Measurements from ENCODE around the gene TNXB.
"Not testable (repeated sequence)": the region's sequence is repeated elsewhere in the genome, so short reads cannot be mapped to it uniquely, and the experiment has no call there.

Gene TNXB

GRCh38 chr6:32070814-32071543, 38.2 kb downstream of the TNXB start:
- Mint-ChIP-seq H3K27ac (no peak overlapping the region), H3K27me3 (peaks cover 1% of the 10 kb centered on the region)

GRCh38 chr6:32069878-32070515, 39.1 kb downstream of the TNXB start:
- Mint-ChIP-seq H3K36me3 (peaks cover 3% of the 10 kb centered on the region), H3K4me3 (no peak overlapping the region), H3K27ac (no peak overlapping the region), H3K9me3 (ENCODE audit: low read depth) (no peaks in the 10 kb centered on the region), H3K4me1 (ENCODE audit: low read depth) (no peaks in the 10 kb centered on the region), H3K27me3 (peaks cover 1% of the 10 kb centered on the region)

More at GRCh38 chr6:32070814-32071543, 38.2 kb downstream of the TNXB start:
- no peaks in the 10 kb centered on the region for H3K4me1 Mint-ChIP-seq (ENCODE audit: low read depth)
- H3K9me3 Mint-ChIP-seq (ENCODE audit: low read depth) = no peaks in the 10 kb centered on the region
- H3K4me3 Mint-ChIP-seq = no peak overlapping the region
- H3K36me3 Mint-ChIP-seq = peaks cover 4% of the 10 kb centered on the region

GRCh38 chr6:32069460-32069859, 39.7 kb downstream of the TNXB start:
- Mint-ChIP-seq H3K9me3 (ENCODE audit: low read depth) (no peaks in the 10 kb centered on the region), H3K27me3 (no peaks in the 10 kb centered on the region), H3K36me3 (peaks cover 2% of the 10 kb centered on the region), H3K4me3 (no peak overlapping the region), H3K4me1 (ENCODE audit: low read depth) (no peaks in the 10 kb centered on the region), H3K27ac (no peak overlapping the region)

GRCh38 chr6:32068867-32069266, 40.3 kb downstream of the TNXB start:
- peaks cover 2% of the 10 kb centered on the region for H3K36me3 Mint-ChIP-seq
- H3K4me3 Mint-ChIP-seq = no peak overlapping the region
- H3K27ac Mint-ChIP-seq = no peak overlapping the region
- no peaks in the 10 kb centered on the region for H3K9me3 Mint-ChIP-seq (ENCODE audit: low read depth)
- no peaks in the 10 kb centered on the region for H3K27me3 Mint-ChIP-seq
- H3K4me1 Mint-ChIP-seq (ENCODE audit: low read depth) = no peaks in the 10 kb centered on the region

GRCh38 chr6:32068315-32068714, 40.8 kb downstream of the TNXB start:
- H3K27ac Mint-ChIP-seq; H3K4me3 Mint-ChIP-seq; H3K36me3 Mint-ChIP-seq; H3K4me1 Mint-ChIP-seq (ENCODE audit: low read depth); H3K9me3 Mint-ChIP-seq (ENCODE audit: low read depth); H3K27me3 Mint-ChIP-seq: not testable (repeated sequence)

- H3K36me3 Mint-ChIP-seq; H3K4me3 Mint-ChIP-seq; H3K4me1 Mint-ChIP-seq (ENCODE audit: low read depth); H3K27ac Mint-ChIP-seq; H3K9me3 Mint-ChIP-seq (ENCODE audit: low read depth); H3K27me3 Mint-ChIP-seq: not testable (repeated sequence)
These were observed 41.6 kb downstream of the TNXB start for GRCh38 chr6:32067521-32067920.

- no peaks in the 10 kb centered on the region for H3K9me3 Mint-ChIP-seq (ENCODE audit: low read depth)
- no peaks in the 10 kb centered on the region for H3K27me3 Mint-ChIP-seq
- no peak overlapping the region for H3K4me3 Mint-ChIP-seq
- H3K27ac Mint-ChIP-seq = no peak overlapping the region
- peaks cover 5% of the 10 kb centered on the region for H3K36me3 Mint-ChIP-seq
- H3K4me1 Mint-ChIP-seq (ENCODE audit: low read depth) = no peaks in the 10 kb centered on the region
These were observed 44.4 kb downstream of the TNXB start for GRCh38 chr6:32064706-32065105.

- no peak overlapping the region for H3K27ac Mint-ChIP-seq
These were observed 48.0 kb downstream of the TNXB start for GRCh38 chr6:32060966-32061655.

GRCh38 chr6:32058511-32058963, 50.6 kb downstream of the TNXB start:
- H3K4me3 Mint-ChIP-seq = no peak overlapping the region
- H3K27ac Mint-ChIP-seq = no peak overlapping the region
- H3K9me3 Mint-ChIP-seq (ENCODE audit: low read depth) = no peaks in the 10 kb centered on the region

More at GRCh38 chr6:32060966-32061655, 48.0 kb downstream of the TNXB start:
- H3K4me3 Mint-ChIP-seq = no peak overlapping the region
- H3K4me1 Mint-ChIP-seq (ENCODE audit: low read depth) = no peaks in the 10 kb centered on the region
- H3K9me3 Mint-ChIP-seq (ENCODE audit: low read depth) = no peaks in the 10 kb centered on the region
- no peaks in the 10 kb centered on the region for H3K27me3 Mint-ChIP-seq
- peaks cover 6% of the 10 kb centered on the region for H3K36me3 Mint-ChIP-seq

GRCh38 chr6:32057966-32058365, 51.2 kb downstream of the TNXB start:
- H3K27ac Mint-ChIP-seq = no peak overlapping the region
- no peaks in the 10 kb centered on the region for H3K27me3 Mint-ChIP-seq

More at GRCh38 chr6:32058511-32058963, 50.6 kb downstream of the TNXB start:
- H3K36me3 Mint-ChIP-seq = peaks cover 6% of the 10 kb centered on the region
- H3K4me1 Mint-ChIP-seq (ENCODE audit: low read depth) = no peaks in the 10 kb centered on the region
- H3K27me3 Mint-ChIP-seq = no peaks in the 10 kb centered on the region

GRCh38 chr6:32056254-32056653, 52.9 kb downstream of the TNXB start:
- Mint-ChIP-seq H3K9me3 (ENCODE audit: low read depth) (no peaks in the 10 kb centered on the region), H3K4me3 (no peak overlapping the region), H3K27me3 (no peaks in the 10 kb centered on the region), H3K4me1 (ENCODE audit: low read depth) (no peaks in the 10 kb centered on the region), H3K27ac (no peak overlapping the region), H3K36me3 (peaks cover 6% of the 10 kb centered on the region)

More at GRCh38 chr6:32057966-32058365, 51.2 kb downstream of the TNXB start:
- Mint-ChIP-seq H3K36me3 (peaks cover 6% of the 10 kb centered on the region), H3K4me1 (ENCODE audit: low read depth) (no peaks in the 10 kb centered on the region), H3K9me3 (ENCODE audit: low read depth) (no peaks in the 10 kb centered on the region), H3K4me3 (no peak overlapping the region)

GRCh38 chr6:32055756-32056155, 53.4 kb downstream of the TNXB start:
- H3K27me3 Mint-ChIP-seq; H3K4me1 Mint-ChIP-seq (ENCODE audit: low read depth); H3K27ac Mint-ChIP-seq; H3K4me3 Mint-ChIP-seq; H3K36me3 Mint-ChIP-seq; H3K9me3 Mint-ChIP-seq (ENCODE audit: low read depth): not testable (repeated sequence)

GRCh38 chr6:32053314-32053713, 55.8 kb downstream of the TNXB start:
- H3K36me3 Mint-ChIP-seq; H3K4me1 Mint-ChIP-seq (ENCODE audit: low read depth); H3K9me3 Mint-ChIP-seq (ENCODE audit: low read depth); H3K27ac Mint-ChIP-seq; H3K27me3 Mint-ChIP-seq; H3K4me3 Mint-ChIP-seq: not testable (repeated sequence)

- not testable (repeated sequence) for H3K36me3 Mint-ChIP-seq; H3K4me3 Mint-ChIP-seq; H3K27ac Mint-ChIP-seq; H3K4me1 Mint-ChIP-seq (ENCODE audit: low read depth); H3K27me3 Mint-ChIP-seq; H3K9me3 Mint-ChIP-seq (ENCODE audit: low read depth)
These were observed 56.5 kb downstream of the TNXB start for GRCh38 chr6:32052626-32053025.

GRCh38 chr6:32050562-32050961, 58.6 kb downstream of the TNXB start:
- peaks cover 2% of the 10 kb centered on the region for H3K4me1 Mint-ChIP-seq (ENCODE audit: low read depth)
- no peak overlapping the region for H3K4me3 Mint-ChIP-seq
- H3K9me3 Mint-ChIP-seq (ENCODE audit: low read depth) = no peaks in the 10 kb centered on the region
- no peak overlapping the region for H3K27ac Mint-ChIP-seq
- H3K27me3 Mint-ChIP-seq = no peaks in the 10 kb centered on the region
- no peaks in the 10 kb centered on the region for H3K36me3 Mint-ChIP-seq
